GM12878 (cell line): ENCODE results near the gene POC1B.

Source experiments
- CBFB ChIP-seq: IDR thresholded peaks from 2 replicates; pipeline ENCODE4 v1.6.1; 2016; ENCODE audit warnings: antibody characterized with exemption, low read depth
- CBX3 ChIP-seq: fragments of 200-600 bp; sonication (generic); IDR thresholded peaks from 2 replicates; pipeline ENCODE4 v1.6.1; 2016; ENCODE audit warnings: low read depth, borderline replicate concordance
- CEBPB ChIP-seq, 2 experiments: fragments of 150-350 bp in 1 of 2; IDR thresholded peaks; 2 replicates each; pipeline ENCODE4 v1.6.1; 2012 to 2014; ENCODE audit warnings: low read depth in 2 of 2, low read length in 2 of 2, borderline replicate concordance in 1 of 2, inconsistent platforms in 1 of 2
- EGR1 ChIP-seq, 2 experiments: IDR thresholded peaks; 1 replicate in 1 of 2; 2 replicates in 1 of 2; pipeline ENCODE4 v1.6.1; 2011 to 2012; ENCODE audit warnings: low read depth in 2 of 2, low read length in 2 of 2, borderline replicate concordance in 1 of 2, mild to moderate bottlenecking in 1 of 2, moderate library complexity in 1 of 2
- POLR2A ChIP-seq: IDR thresholded peaks from 2 replicates; pipeline ENCODE4 v1.6.1; 2011; ENCODE audit warnings: low read depth, mild to moderate bottlenecking, low read length
- SP1 ChIP-seq: IDR thresholded peaks from one replicate; pipeline ENCODE4 v1.6.1; 2011; ENCODE audit warnings: low read depth, low read length
- SPI1 ChIP-seq: IDR thresholded peaks from 2 replicates; pipeline ENCODE4 v1.6.1; 2011; ENCODE audit warnings: low read depth, mild to moderate bottlenecking, low read length, moderate library complexity, borderline replicate concordance; ENCODE audit not compliant: insufficient read depth
- SRF ChIP-seq, 2 experiments: IDR thresholded peaks; 2 replicates each; pipeline ENCODE4 v1.6.1; 2011; ENCODE audit warnings: low read depth in 2 of 2, low read length in 2 of 2, mild to moderate bottlenecking in 1 of 2, moderate library complexity in 1 of 2
- TF ChIP-seq, protein P1 (sequence below): IDR thresholded peaks from 2 replicates; pipeline ENCODE4 v1.6.1; 2012; ENCODE audit warnings: improper control_type of control experiment, low read depth, low read length; ENCODE audit not compliant: insufficient replicate concordance
- TF ChIP-seq, protein P2 (sequence below): fragments of 450-650 bp; formaldehyde crosslinking; IDR thresholded peaks from 2 replicates; pipeline ENCODE4 v1.4.0; 2022; ENCODE audit warnings: mild to moderate bottlenecking, moderate library complexity
- TF ChIP-seq, protein P3 (sequence below): fragments of 450-650 bp; IDR thresholded peaks from 2 replicates; pipeline ENCODE4 v1.6.1; 2014; ENCODE audit warnings: mild to moderate bottlenecking
- TF ChIP-seq, protein P4 (sequence below), 3 experiments: IDR thresholded peaks in 2 of 3; conservative IDR thresholded peaks in 1 of 3; 2 replicates each; pipeline ENCODE4 v1.5.1; 2011; ENCODE audit warnings: low read depth in 3 of 3, low read length in 3 of 3, mild to moderate bottlenecking in 3 of 3, control low read depth in 2 of 3, moderate library complexity in 2 of 3, inconsistent platforms in 1 of 3, mixed read lengths in 1 of 3; ENCODE audit not compliant: control insufficient read depth in 2 of 3, insufficient read depth in 1 of 3; ENCODE audit errors: extremely low read depth in 1 of 3
- TF ChIP-seq, protein P5 (sequence below): IDR thresholded peaks from 2 replicates; pipeline ENCODE4 v1.6.1; 2012; ENCODE audit warnings: mild to moderate bottlenecking, low read depth, low read length
- TF ChIP-seq, protein P6 (sequence below): fragments of 450-650 bp; IDR thresholded peaks from 2 replicates; pipeline ENCODE4 v1.6.1; 2018; ENCODE audit warnings: borderline replicate concordance, mild to moderate bottlenecking; ENCODE audit not compliant: partially characterized antibody

DNA sequence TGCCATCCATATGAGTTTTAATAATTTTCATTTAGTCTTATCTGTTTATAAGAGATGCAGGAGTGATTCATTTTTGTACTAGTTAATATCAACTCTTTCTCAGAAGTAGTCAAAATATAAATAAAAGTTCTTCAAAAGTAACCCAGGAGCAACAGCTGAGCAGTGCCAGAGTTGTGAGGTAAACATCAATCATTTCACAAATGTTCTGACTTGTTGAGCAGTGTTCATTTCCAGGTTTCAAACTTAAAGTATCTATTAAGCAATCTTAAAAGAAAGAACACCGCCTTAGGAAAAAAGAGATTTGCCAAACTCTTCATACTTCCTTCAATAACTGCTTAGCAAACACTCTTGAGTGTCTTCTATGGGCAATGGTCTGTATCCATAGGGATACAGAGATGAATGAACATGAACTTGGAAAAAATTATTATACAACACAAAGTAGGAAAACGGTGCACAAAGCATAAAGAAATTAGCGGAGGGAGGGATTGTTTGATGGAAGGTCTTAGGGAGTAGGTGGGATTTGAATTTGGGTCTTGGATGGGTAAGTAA is 41.9 kb upstream of the POC1B start:
- TF ChIP-seq, protein P1, sequence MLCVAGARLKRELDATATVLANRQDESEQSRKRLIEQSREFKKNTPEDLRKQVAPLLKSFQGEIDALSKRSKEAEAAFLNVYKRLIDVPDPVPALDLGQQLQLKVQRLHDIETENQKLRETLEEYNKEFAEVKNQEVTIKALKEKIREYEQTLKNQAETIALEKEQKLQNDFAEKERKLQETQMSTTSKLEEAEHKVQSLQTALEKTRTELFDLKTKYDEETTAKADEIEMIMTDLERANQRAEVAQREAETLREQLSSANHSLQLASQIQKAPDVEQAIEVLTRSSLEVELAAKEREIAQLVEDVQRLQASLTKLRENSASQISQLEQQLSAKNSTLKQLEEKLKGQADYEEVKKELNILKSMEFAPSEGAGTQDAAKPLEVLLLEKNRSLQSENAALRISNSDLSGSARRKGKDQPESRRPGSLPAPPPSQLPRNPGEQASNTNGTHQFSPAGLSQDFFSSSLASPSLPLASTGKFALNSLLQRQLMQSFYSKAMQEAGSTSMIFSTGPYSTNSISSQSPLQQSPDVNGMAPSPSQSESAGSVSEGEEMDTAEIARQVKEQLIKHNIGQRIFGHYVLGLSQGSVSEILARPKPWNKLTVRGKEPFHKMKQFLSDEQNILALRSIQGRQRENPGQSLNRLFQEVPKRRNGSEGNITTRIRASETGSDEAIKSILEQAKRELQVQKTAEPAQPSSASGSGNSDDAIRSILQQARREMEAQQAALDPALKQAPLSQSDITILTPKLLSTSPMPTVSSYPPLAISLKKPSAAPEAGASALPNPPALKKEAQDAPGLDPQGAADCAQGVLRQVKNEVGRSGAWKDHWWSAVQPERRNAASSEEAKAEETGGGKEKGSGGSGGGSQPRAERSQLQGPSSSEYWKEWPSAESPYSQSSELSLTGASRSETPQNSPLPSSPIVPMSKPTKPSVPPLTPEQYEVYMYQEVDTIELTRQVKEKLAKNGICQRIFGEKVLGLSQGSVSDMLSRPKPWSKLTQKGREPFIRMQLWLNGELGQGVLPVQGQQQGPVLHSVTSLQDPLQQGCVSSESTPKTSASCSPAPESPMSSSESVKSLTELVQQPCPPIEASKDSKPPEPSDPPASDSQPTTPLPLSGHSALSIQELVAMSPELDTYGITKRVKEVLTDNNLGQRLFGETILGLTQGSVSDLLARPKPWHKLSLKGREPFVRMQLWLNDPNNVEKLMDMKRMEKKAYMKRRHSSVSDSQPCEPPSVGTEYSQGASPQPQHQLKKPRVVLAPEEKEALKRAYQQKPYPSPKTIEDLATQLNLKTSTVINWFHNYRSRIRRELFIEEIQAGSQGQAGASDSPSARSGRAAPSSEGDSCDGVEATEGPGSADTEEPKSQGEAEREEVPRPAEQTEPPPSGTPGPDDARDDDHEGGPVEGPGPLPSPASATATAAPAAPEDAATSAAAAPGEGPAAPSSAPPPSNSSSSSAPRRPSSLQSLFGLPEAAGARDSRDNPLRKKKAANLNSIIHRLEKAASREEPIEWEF, result no peak
- TF ChIP-seq, protein P2, sequence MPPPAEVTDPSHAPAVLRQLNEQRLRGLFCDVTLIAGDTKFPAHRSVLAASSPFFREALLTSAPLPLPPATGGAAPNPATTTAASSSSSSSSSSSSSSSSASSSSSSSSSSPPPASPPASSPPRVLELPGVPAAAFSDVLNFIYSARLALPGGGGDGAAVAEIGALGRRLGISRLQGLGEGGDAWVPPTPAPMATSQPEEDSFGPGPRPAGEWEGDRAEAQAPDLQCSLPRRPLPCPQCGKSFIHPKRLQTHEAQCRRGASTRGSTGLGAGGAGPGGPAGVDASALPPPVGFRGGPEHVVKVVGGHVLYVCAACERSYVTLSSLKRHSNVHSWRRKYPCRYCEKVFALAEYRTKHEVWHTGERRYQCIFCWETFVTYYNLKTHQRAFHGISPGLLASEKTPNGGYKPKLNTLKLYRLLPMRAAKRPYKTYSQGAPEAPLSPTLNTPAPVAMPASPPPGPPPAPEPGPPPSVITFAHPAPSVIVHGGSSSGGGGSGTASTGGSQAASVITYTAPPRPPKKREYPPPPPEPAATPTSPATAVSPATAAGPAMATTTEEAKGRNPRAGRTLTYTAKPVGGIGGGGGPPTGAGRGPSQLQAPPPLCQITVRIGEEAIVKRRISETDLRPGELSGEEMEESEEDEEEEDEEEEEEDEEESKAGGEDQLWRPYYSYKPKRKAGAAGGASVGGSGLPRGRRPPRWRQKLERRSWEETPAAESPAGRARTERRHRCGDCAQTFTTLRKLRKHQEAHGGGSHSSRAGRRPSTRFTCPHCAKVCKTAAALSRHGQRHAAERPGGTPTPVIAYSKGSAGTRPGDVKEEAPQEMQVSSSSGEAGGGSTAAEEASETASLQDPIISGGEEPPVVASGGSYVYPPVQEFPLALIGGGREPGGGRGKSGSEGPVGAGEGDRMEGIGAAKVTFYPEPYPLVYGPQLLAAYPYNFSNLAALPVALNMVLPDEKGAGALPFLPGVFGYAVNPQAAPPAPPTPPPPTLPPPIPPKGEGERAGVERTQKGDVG (CRISPR knock-in tag), result no peak
- no peak for TF ChIP-seq CEBPB (IDR thresholded peaks at IDR 0.05; ENCODE audit: borderline replicate concordance in 1 of 2, low read depth in 2 of 2, low read length in 2 of 2)
- TF ChIP-seq, protein P3, sequence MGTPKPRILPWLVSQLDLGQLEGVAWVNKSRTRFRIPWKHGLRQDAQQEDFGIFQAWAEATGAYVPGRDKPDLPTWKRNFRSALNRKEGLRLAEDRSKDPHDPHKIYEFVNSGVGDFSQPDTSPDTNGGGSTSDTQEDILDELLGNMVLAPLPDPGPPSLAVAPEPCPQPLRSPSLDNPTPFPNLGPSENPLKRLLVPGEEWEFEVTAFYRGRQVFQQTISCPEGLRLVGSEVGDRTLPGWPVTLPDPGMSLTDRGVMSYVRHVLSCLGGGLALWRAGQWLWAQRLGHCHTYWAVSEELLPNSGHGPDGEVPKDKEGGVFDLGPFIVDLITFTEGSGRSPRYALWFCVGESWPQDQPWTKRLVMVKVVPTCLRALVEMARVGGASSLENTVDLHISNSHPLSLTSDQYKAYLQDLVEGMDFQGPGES, result no peak
- TF ChIP-seq EGR1 (IDR thresholded peaks at IDR 0.05; ENCODE audit: borderline replicate concordance in 1 of 2, low read depth in 2 of 2, low read length in 2 of 2), result no peak
- TF ChIP-seq, protein P4, sequence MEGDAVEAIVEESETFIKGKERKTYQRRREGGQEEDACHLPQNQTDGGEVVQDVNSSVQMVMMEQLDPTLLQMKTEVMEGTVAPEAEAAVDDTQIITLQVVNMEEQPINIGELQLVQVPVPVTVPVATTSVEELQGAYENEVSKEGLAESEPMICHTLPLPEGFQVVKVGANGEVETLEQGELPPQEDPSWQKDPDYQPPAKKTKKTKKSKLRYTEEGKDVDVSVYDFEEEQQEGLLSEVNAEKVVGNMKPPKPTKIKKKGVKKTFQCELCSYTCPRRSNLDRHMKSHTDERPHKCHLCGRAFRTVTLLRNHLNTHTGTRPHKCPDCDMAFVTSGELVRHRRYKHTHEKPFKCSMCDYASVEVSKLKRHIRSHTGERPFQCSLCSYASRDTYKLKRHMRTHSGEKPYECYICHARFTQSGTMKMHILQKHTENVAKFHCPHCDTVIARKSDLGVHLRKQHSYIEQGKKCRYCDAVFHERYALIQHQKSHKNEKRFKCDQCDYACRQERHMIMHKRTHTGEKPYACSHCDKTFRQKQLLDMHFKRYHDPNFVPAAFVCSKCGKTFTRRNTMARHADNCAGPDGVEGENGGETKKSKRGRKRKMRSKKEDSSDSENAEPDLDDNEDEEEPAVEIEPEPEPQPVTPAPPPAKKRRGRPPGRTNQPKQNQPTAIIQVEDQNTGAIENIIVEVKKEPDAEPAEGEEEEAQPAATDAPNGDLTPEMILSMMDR (IDR thresholded peaks at IDR 0.05 in 2 of 3, conservative IDR thresholded peaks at IDR 0.05 in 1 of 3; ENCODE audit: control insufficient read depth in 2 of 3, extremely low read depth in 1 of 3, insufficient read depth in 1 of 3, low read depth in 3 of 3, low read length in 3 of 3), result no peak
- TF ChIP-seq, protein P5, sequence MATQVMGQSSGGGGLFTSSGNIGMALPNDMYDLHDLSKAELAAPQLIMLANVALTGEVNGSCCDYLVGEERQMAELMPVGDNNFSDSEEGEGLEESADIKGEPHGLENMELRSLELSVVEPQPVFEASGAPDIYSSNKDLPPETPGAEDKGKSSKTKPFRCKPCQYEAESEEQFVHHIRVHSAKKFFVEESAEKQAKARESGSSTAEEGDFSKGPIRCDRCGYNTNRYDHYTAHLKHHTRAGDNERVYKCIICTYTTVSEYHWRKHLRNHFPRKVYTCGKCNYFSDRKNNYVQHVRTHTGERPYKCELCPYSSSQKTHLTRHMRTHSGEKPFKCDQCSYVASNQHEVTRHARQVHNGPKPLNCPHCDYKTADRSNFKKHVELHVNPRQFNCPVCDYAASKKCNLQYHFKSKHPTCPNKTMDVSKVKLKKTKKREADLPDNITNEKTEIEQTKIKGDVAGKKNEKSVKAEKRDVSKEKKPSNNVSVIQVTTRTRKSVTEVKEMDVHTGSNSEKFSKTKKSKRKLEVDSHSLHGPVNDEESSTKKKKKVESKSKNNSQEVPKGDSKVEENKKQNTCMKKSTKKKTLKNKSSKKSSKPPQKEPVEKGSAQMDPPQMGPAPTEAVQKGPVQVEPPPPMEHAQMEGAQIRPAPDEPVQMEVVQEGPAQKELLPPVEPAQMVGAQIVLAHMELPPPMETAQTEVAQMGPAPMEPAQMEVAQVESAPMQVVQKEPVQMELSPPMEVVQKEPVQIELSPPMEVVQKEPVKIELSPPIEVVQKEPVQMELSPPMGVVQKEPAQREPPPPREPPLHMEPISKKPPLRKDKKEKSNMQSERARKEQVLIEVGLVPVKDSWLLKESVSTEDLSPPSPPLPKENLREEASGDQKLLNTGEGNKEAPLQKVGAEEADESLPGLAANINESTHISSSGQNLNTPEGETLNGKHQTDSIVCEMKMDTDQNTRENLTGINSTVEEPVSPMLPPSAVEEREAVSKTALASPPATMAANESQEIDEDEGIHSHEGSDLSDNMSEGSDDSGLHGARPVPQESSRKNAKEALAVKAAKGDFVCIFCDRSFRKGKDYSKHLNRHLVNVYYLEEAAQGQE, result no peak
- no peak for TF ChIP-seq CBFB
- TF ChIP-seq, protein P6, sequence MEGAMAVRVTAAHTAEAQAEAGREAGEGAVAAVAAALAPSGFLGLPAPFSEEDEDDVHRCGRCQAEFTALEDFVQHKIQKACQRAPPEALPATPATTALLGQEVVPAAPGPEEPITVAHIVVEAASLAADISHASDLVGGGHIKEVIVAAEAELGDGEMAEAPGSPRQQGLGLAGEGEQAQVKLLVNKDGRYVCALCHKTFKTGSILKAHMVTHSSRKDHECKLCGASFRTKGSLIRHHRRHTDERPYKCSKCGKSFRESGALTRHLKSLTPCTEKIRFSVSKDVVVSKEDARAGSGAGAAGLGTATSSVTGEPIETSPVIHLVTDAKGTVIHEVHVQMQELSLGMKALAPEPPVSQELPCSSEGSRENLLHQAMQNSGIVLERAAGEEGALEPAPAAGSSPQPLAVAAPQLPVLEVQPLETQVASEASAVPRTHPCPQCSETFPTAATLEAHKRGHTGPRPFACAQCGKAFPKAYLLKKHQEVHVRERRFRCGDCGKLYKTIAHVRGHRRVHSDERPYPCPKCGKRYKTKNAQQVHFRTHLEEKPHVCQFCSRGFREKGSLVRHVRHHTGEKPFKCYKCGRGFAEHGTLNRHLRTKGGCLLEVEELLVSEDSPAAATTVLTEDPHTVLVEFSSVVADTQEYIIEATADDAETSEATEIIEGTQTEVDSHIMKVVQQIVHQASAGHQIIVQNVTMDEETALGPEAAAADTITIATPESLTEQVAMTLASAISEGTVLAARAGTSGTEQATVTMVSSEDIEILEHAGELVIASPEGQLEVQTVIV, result no peak
- no peak for TF ChIP-seq CBX3
- TF ChIP-seq SP1, result no peak
- TF ChIP-seq SRF (IDR thresholded peaks at IDR 0.05; ENCODE audit: low read depth in 2 of 2, low read length in 2 of 2), result no peak
- no peak for TF ChIP-seq POLR2A
- TF ChIP-seq SPI1, result no peak
